Uterus (tissue), 2 donors: ENCODE measurements around the gene KLHL28.

Source experiments
- CTCF ChIP-seq, 4 experiments: fragments of 200-600 bp in 2 of 4; fragments of 450-650 bp in 2 of 4; sonication (generic) in 2 of 4; IDR thresholded peaks; one replicate each; pipeline ENCODE4 v1.5.1; 2016 to 2019; ENCODE audit warnings: antibody characterized with exemption in 4 of 4, mild to moderate bottlenecking in 2 of 4, moderate library complexity in 1 of 4
- POLR2A ChIP-seq, 2 donors: fragments of 450-650 bp; IDR thresholded peaks; one replicate each; pipeline ENCODE4 v1.6.1; 2016; ENCODE audit warnings: antibody characterized with exemption in 2 of 2, mild to moderate bottlenecking in 1 of 2, moderate library complexity in 1 of 2

- TF ChIP-seq CTCF (IDR thresholded peaks at IDR 0.05) (no peak), POLR2A (IDR thresholded peaks at IDR 0.05) (no peak)
Observed at GRCh38 chr14:44959538-44959937, 2.2 kb downstream of the KLHL28 start.
